ENCODE measurements around the gene KCNA5. TPM values are rescaled to one million over a fixed set of nuclear protein-coding genes. Genes with fewer than 3 reads are reported as not detected.

KCNA5 gene
- total and polyA plus RNA-seq, 2 of the 4 experiments (the other 2 are of a cell fraction), result not detected

GRCh38 chr12:5052348-5052747 is 8.7 kb downstream of the KCNA5 start:
- Histone ChIP-seq H3K4me2 (ENCODE audit: low read depth, low read length) (no peak overlapping the region), H3K9me1 (ENCODE audit: insufficient read depth, low read length) (no peaks in the 10 kb centered on the region), H4K8ac (ENCODE audit: low read depth in 2 of 2, low read length in 2 of 2) (no peak overlapping the region), H2BK5ac (ENCODE audit: low read depth, low read length, poor library complexity, severe bottlenecking) (no peak overlapping the region), H2BK15ac (ENCODE audit: low read depth, low read length) (no peak overlapping the region), H2BK120ac (ENCODE audit: low read depth, low read length) (no peak overlapping the region), H3K4me1 (ENCODE audit: control insufficient read depth, insufficient read depth, low read length) (no peaks in the 10 kb centered on the region; the same call in 1 of the 2 replicates), H2BK20ac (ENCODE audit: low read depth, low read length) (no peak overlapping the region), H4K5ac (ENCODE audit: low read depth, low read length) (no peak overlapping the region), H4K91ac (ENCODE audit: insufficient read depth, low read depth, low read length) (no peak overlapping the region), H3K14ac (replicated peaks; ENCODE audit: low read depth, low read length) (no peak overlapping the region), H3K23ac (ENCODE audit: low read depth, low read length) (no peak overlapping the region), H3K36me3 (ENCODE audit: control insufficient read depth, insufficient read depth, low read length) (no peaks in the 10 kb centered on the region), H3K9me3 (ENCODE audit: control insufficient read depth, insufficient read depth, low read length) (no peaks in the 10 kb centered on the region), H3K18ac (ENCODE audit: low read depth, low read length) (no peak overlapping the region), H3K4me3 (ENCODE audit: insufficient read depth, low read depth, low read length) (no peak overlapping the region), H3K56ac (ENCODE audit: extremely low read depth, insufficient read depth, low read length) (no peak overlapping the region), H2AFZ (replicated peaks; ENCODE audit: low read length, poor library complexity) (no peak overlapping the region), H3K27ac (ENCODE audit: insufficient read depth, low read length) (no peak overlapping the region), H3K4ac (ENCODE audit: low read depth, low read length) (no peak overlapping the region), H3K9ac (ENCODE audit: low read depth, low read length) (no peak overlapping the region), H2AK5ac (ENCODE audit: low read depth, low read length) (no peak overlapping the region), H4K20me1 (ENCODE audit: insufficient read depth, low read length) (no peaks in the 10 kb centered on the region), H3K79me1 (ENCODE audit: low read depth in 1 of 2, low read length in 2 of 2) (no peaks in the 10 kb centered on the region), H2AK9ac (replicated peaks; ENCODE audit: low read depth, low read length, poor library complexity) (no peak overlapping the region), H3K27me3 (ENCODE audit: control insufficient read depth, insufficient read depth, low read length) (peaks cover 43% of the 10 kb centered on the region)
- ATAC-seq (ENCODE audit: low read depth) (no peak), DNase-seq (no peak)
- POLR2A ChIA-PET (ENCODE audit: unreplicated experiment), result no interaction called here
- CTCF ChIA-PET, result no interaction called here
- WGBS, 2 experiments (ENCODE audit: extremely low coverage in 2 of 2, insufficient read length in 1 of 2), result no CpG with 5 or more reads among the region's 4 CpGs
- in situ Hi-C loops (cut with MboI; ENCODE audit: low sequenced_read_pairs) (no loop called here), intact Hi-C loops (cut with micrococcal nuclease) (no loop called here), dilution Hi-C loops (cut with HindIII; ENCODE audit: low sequenced_read_pairs, unreplicated experiment) (no loop called here)
- no TSS peak for BruUV-seq (replicated peaks)
- TF ChIP-seq MAFK (IDR thresholded peaks at IDR 0.05; ENCODE audit: low read depth, low read length) (no peak), CHD1 (IDR thresholded peaks at IDR 0.05; ENCODE audit: low read depth, low read length) (no peak), BHLHE40 (IDR thresholded peaks at IDR 0.05; ENCODE audit: low read depth, low read length) (no peak), RFX5 (IDR thresholded peaks at IDR 0.05; ENCODE audit: low read depth, low read length) (no peak), SMC3 (IDR thresholded peaks at IDR 0.05; ENCODE audit: low read depth, low read length) (no peak), MXI1 (IDR thresholded peaks at IDR 0.05; ENCODE audit: borderline replicate concordance, low read depth, low read length) (no peak), FOS (IDR thresholded peaks at IDR 0.05; ENCODE audit: low read depth, low read length) (no peak), MAZ (IDR thresholded peaks at IDR 0.05; ENCODE audit: borderline replicate concordance, low read depth, low read length) (no peak), POLR2A (IDR thresholded peaks at IDR 0.05; ENCODE audit: low read depth, low read length) (no peak), RCOR1 (IDR thresholded peaks at IDR 0.05; ENCODE audit: insufficient replicate concordance, low read length) (no peak), CEBPB (IDR thresholded peaks at IDR 0.05; ENCODE audit: low read depth, low read length) (no peak)
- TF ChIP-seq, protein P1, sequence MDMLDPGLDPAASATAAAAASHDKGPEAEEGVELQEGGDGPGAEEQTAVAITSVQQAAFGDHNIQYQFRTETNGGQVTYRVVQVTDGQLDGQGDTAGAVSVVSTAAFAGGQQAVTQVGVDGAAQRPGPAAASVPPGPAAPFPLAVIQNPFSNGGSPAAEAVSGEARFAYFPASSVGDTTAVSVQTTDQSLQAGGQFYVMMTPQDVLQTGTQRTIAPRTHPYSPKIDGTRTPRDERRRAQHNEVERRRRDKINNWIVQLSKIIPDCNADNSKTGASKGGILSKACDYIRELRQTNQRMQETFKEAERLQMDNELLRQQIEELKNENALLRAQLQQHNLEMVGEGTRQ (IDR thresholded peaks at IDR 0.05; ENCODE audit: low read depth, low read length), result no peak
- TF ChIP-seq, protein P2, sequence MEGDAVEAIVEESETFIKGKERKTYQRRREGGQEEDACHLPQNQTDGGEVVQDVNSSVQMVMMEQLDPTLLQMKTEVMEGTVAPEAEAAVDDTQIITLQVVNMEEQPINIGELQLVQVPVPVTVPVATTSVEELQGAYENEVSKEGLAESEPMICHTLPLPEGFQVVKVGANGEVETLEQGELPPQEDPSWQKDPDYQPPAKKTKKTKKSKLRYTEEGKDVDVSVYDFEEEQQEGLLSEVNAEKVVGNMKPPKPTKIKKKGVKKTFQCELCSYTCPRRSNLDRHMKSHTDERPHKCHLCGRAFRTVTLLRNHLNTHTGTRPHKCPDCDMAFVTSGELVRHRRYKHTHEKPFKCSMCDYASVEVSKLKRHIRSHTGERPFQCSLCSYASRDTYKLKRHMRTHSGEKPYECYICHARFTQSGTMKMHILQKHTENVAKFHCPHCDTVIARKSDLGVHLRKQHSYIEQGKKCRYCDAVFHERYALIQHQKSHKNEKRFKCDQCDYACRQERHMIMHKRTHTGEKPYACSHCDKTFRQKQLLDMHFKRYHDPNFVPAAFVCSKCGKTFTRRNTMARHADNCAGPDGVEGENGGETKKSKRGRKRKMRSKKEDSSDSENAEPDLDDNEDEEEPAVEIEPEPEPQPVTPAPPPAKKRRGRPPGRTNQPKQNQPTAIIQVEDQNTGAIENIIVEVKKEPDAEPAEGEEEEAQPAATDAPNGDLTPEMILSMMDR (conservative IDR thresholded peaks at IDR 0.05; ENCODE audit: low read depth, low read length), result no peak
